ENCODE results near the gene CNOT2. TPM values are rescaled to one million over a fixed set of nuclear protein-coding genes. Genes with fewer than 3 reads are reported as not detected.

The CNOT2 gene
- total and polyA plus RNA-seq, 2 experiments from 2014 or later = 110 to 152 TPM

GRCh38 chr12:70258605-70259403 is 15.6 kb downstream of the CNOT2 start (continued):
- TF ChIP-seq, protein P1, sequence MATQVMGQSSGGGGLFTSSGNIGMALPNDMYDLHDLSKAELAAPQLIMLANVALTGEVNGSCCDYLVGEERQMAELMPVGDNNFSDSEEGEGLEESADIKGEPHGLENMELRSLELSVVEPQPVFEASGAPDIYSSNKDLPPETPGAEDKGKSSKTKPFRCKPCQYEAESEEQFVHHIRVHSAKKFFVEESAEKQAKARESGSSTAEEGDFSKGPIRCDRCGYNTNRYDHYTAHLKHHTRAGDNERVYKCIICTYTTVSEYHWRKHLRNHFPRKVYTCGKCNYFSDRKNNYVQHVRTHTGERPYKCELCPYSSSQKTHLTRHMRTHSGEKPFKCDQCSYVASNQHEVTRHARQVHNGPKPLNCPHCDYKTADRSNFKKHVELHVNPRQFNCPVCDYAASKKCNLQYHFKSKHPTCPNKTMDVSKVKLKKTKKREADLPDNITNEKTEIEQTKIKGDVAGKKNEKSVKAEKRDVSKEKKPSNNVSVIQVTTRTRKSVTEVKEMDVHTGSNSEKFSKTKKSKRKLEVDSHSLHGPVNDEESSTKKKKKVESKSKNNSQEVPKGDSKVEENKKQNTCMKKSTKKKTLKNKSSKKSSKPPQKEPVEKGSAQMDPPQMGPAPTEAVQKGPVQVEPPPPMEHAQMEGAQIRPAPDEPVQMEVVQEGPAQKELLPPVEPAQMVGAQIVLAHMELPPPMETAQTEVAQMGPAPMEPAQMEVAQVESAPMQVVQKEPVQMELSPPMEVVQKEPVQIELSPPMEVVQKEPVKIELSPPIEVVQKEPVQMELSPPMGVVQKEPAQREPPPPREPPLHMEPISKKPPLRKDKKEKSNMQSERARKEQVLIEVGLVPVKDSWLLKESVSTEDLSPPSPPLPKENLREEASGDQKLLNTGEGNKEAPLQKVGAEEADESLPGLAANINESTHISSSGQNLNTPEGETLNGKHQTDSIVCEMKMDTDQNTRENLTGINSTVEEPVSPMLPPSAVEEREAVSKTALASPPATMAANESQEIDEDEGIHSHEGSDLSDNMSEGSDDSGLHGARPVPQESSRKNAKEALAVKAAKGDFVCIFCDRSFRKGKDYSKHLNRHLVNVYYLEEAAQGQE (IDR thresholded peaks at IDR 0.05; ENCODE audit: unreplicated experiment) = no peak
- no peak for TF ChIP-seq POLR2AphosphoS5 (IDR thresholded peaks at IDR 0.05; ENCODE audit: low read depth)
- no peak for TF ChIP-seq ZNF114 (CRISPR knock-in tag; IDR thresholded peaks at IDR 0.05)
- TF ChIP-seq NANOG (IDR thresholded peaks at IDR 0.05; ENCODE audit: borderline replicate concordance) = no peak
- no peak for TF ChIP-seq CTCF (conservative IDR thresholded peaks at IDR 0.05; ENCODE audit: low read depth in 2 of 2)
- no peak for TF ChIP-seq EZH2phosphoT487 (IDR thresholded peaks at IDR 0.05; ENCODE audit: unreplicated experiment)
- no peak for TF ChIP-seq CREB1 (CRISPR knock-in tag; IDR thresholded peaks at IDR 0.05; ENCODE audit: low read depth)
- TF ChIP-seq EZH2 (IDR thresholded peaks at IDR 0.05; ENCODE audit: low read depth, unreplicated experiment) = no peak

DNA sequence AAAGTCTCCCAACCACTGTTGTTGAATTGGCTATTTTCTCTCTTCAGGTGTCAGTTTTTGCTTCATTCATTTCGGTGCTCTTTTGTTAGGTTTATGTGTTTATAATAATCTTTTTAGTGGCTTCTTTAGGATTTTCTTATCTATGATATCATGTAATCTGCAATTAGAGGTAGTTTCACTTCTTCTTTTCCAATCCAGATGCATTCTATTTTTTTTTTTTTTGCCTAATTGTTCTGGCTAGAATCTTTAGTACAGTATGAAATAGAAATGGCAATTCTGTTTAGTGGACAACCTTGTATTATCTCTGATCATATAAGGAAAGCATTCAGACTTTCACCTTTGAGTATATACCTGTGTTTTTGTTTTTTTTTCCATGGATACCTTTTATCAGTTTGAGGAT is 17.4 kb downstream of the CNOT2 start:
- no peak overlapping the region for H3K4me2 ChIP-seq
- no peaks in the 10 kb centered on the region for H3K36me3 ChIP-seq (ENCODE audit: insufficient read depth)
- H3K4me3 Mint-ChIP-seq = no peak overlapping the region
- no peaks in the 10 kb centered on the region for H3K27me3 ChIP-seq (ENCODE audit: insufficient read depth)
- peaks cover 3% of the 10 kb centered on the region for H3K27me3 Mint-ChIP-seq (ENCODE audit: insufficient read depth, low read depth, poor library complexity)
- H3K9me3 Mint-ChIP-seq = no peaks in the 10 kb centered on the region
- ATAC-seq (no peak), DNase-seq (ENCODE audit: low spot score) (no peak)
- no peaks in the 10 kb centered on the region for H3K9me2 ChIP-seq (ENCODE audit: insufficient read depth)
- H3K27ac Mint-ChIP-seq = no peak overlapping the region
- H3K36me3 Mint-ChIP-seq (ENCODE audit: low read depth) = no peaks in the 10 kb centered on the region; the same call in 1 of the 3 replicates
- H4K20me1 ChIP-seq (replicated peaks; ENCODE audit: insufficient read depth) = peaks cover 39% of the 10 kb centered on the region; the same call in 1 of the 2 replicates
- H3K4me1 Mint-ChIP-seq = peaks cover 65% of the 10 kb centered on the region
- no peak overlapping the region for H3K27ac ChIP-seq (ENCODE audit: low read depth)
- peaks cover 100% of the 10 kb centered on the region for H3K79me2 ChIP-seq (replicated peaks; ENCODE audit: insufficient read depth)
- peaks cover 41% of the 10 kb centered on the region for H3K4me1 ChIP-seq (ENCODE audit: insufficient read depth)
- no peaks in the 10 kb centered on the region for H3F3A ChIP-seq (replicated peaks; ENCODE audit: low read depth)
- no peak overlapping the region for H3K4me3 ChIP-seq
- H2AFZ ChIP-seq = no peak overlapping the region
- TF ChIP-seq NANOG (IDR thresholded peaks at IDR 0.05; ENCODE audit: borderline replicate concordance) (no peak), STAT1 (IDR thresholded peaks at IDR 0.05; ENCODE audit: unreplicated experiment) (no peak), EZH2 (IDR thresholded peaks at IDR 0.05; ENCODE audit: low read depth, unreplicated experiment) (no peak), EZH2phosphoT487 (IDR thresholded peaks at IDR 0.05; ENCODE audit: unreplicated experiment) (no peak), ZNF114 (CRISPR knock-in tag; IDR thresholded peaks at IDR 0.05) (no peak), POLR2AphosphoS5 (IDR thresholded peaks at IDR 0.05; ENCODE audit: low read depth) (no peak)
- TF ChIP-seq, protein P2, sequence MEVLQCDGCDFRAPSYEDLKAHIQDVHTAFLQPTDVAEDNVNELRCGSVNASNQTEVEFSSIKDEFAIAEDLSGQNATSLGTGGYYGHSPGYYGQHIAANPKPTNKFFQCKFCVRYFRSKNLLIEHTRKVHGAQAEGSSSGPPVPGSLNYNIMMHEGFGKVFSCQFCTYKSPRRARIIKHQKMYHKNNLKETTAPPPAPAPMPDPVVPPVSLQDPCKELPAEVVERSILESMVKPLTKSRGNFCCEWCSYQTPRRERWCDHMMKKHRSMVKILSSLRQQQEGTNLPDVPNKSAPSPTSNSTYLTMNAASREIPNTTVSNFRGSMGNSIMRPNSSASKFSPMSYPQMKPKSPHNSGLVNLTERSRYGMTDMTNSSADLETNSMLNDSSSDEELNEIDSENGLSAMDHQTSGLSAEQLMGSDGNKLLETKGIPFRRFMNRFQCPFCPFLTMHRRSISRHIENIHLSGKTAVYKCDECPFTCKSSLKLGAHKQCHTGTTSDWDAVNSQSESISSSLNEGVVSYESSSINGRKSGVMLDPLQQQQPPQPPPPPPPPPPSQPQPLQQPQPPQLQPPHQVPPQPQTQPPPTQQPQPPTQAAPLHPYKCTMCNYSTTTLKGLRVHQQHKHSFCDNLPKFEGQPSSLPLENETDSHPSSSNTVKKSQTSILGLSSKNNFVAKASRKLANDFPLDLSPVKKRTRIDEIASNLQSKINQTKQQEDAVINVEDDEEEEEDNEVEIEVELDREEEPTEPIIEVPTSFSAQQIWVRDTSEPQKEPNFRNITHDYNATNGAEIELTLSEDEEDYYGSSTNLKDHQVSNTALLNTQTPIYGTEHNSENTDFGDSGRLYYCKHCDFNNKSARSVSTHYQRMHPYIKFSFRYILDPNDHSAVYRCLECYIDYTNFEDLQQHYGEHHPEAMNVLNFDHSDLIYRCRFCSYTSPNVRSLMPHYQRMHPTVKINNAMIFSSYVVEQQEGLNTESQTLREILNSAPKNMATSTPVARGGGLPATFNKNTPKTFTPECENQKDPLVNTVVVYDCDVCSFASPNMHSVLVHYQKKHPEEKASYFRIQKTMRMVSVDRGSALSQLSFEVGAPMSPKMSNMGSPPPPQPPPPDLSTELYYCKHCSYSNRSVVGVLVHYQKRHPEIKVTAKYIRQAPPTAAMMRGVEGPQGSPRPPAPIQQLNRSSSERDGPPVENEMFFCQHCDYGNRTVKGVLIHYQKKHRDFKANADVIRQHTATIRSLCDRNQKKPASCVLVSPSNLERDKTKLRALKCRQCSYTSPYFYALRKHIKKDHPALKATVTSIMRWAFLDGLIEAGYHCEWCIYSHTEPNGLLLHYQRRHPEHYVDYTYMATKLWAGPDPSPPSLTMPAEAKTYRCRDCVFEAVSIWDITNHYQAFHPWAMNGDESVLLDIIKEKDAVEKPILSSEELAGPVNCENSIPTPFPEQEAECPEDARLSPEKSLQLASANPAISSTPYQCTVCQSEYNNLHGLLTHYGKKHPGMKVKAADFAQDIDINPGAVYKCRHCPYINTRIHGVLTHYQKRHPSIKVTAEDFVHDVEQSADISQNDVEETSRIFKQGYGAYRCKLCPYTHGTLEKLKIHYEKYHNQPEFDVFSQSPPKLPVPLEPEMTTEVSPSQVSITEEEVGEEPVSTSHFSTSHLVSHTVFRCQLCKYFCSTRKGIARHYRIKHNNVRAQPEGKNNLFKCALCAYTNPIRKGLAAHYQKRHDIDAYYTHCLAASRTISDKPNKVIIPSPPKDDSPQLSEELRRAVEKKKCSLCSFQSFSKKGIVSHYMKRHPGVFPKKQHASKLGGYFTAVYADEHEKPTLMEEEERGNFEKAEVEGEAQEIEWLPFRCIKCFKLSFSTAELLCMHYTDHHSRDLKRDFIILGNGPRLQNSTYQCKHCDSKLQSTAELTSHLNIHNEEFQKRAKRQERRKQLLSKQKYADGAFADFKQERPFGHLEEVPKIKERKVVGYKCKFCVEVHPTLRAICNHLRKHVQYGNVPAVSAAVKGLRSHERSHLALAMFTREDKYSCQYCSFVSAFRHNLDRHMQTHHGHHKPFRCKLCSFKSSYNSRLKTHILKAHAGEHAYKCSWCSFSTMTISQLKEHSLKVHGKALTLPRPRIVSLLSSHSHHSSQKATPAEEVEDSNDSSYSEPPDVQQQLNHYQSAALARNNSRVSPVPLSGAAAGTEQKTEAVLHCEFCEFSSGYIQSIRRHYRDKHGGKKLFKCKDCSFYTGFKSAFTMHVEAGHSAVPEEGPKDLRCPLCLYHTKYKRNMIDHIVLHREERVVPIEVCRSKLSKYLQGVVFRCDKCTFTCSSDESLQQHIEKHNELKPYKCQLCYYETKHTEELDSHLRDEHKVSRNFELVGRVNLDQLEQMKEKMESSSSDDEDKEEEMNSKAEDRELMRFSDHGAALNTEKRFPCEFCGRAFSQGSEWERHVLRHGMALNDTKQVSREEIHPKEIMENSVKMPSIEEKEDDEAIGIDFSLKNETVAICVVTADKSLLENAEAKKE (CRISPR knock-in tag; IDR thresholded peaks at IDR 0.05) = no peak
